Fibroblast of skin of left quadriceps (primary cell): ENCODE measurements around the gene RTKN.

Source experiments
- DNase-seq, 2 experiments: peaks; one replicate each; pipeline ENCODE4 v3.0.0-alpha.2; 2013; ENCODE audit warnings: low read depth in 2 of 2

RTKN gene

GRCh38 chr2:74379851-74380789 is 61.6 kb downstream of the RTKN start, which contains the start of gene DCTN1:
Gene DCTN1 (minus strand): TSS chr2:74380311. CDS start chr2:74380037, 274 bp downstream.
- DNase-seq: peak; percentile 18 to 20

- no peak for DNase-seq
Observed at GRCh38 chr2:74378007-74378406, 63.7 kb downstream of the RTKN start.

- no peak for DNase-seq
Observed at GRCh38 chr2:74375838-74376237, 65.9 kb downstream of the RTKN start.
